Measurements from ENCODE around the gene PGD.
"Not testable (repeated sequence)": the region's sequence is repeated elsewhere in the genome, so short reads cannot be mapped to it uniquely, and the experiment has no call there.

The PGD gene

GRCh38 chr1:10440305-10440704 is 41.4 kb downstream of the PGD start:
- no peak for DNase-seq

DNA sequence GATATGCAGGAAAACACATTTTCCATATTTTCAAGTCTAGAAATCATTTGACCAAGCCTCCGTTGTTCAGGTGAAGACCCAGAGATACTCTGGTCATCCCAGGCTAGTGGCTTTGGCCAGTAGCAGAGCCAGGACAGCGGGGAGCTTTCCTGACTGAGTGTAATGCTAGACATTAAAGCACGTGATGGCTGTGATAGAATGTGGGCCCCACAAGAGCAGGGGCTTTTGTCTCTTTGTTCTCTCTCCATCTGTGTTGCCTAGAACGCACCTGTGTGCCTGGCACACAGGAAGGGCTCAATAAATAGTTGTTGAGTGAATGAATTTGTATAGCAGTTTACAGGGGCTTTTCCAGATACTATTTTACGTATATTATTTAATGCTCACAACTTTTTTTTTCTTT is 41.9 kb downstream of the PGD start:
- DNase-seq: no peak

DNA sequence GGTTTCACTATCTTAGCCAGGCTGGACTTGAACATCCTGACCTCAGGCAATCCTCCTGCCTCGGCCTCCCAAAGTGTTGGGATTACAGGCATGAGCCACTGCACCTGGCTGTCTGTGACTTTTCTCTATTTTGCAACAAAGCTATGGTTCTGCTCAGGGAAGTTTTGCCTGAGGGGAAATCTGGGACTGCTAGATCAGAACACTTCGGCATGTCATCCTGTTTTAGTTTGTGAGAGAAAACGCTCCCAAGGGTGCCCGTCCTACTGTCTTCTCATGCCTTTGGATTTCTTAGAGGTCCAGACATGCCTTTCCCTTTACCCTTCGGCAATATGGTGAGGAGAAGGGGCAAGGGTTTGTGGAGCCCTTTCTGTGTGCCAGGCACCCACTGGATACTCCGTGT is 45.4 kb downstream of the PGD start:
- DNase-seq: no peak

GRCh38 chr1:10444795-10445397 is 46.0 kb downstream of the PGD start:
- DNase-seq: no peak

DNA sequence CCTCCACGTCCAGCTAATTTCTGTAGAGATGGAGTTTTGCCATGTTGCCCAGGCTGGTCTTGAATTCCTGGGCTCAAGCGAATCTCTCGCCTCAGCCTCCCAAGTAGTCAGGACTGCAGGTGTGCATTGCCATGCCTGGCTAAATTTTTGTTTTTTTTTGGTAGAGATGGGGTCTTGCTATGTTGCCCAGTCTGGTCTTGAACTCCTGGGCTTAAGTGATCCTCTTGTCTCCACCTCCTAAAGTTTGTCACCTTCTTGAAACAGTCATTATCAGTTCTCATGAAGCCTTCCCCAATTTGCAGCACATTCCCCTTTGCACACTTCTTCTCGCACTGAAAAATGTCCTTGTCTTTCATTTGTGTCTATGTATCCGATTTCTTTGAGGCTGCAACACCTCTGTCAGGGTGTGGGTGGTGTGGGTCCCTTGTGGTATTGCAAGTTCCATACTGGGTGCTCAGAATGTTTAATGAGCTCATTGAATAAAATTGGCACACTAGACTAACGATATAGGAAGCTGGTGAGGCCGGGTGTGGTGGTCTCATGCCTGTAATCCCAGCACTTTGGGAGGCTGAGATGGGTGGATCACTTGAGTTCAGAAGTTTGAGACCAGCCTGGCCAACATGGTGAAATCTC is 48.0 kb downstream of the PGD start:
- no peak for DNase-seq

DNA sequence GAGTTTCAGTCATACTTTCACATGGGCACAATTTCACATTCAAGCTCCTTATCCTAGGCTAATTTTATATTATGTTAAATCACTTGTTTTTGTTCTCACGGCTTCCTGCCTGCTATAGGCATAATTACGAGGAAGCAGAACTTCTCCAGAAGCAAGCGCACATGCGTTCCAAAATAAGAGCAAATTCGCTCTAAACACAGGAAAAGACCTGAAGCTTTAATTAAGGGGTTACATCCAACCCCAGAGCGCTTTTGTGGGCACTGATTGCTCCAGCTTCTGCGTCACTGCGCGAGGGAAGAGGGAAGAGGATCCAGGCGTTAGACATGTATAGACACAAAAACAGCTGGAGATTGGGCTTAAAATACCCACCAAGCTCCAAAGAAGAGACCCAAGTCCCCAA is 50.9 kb downstream of the PGD start, which contains the start of gene CORT:
Gene CORT, plus strand, starts transcription at position 281 of the 400 bp plus-strand sequence. CDS start 193 bp downstream, outside the sequence.
- DNase-seq: no peak

GRCh38 chr1:10450156-10450814 is 51.4 kb downstream of the PGD start:
- no peak for DNase-seq

- no peak for DNase-seq
Observed at GRCh38 chr1:10450836-10451235, 52.0 kb downstream of the PGD start.

DNA sequence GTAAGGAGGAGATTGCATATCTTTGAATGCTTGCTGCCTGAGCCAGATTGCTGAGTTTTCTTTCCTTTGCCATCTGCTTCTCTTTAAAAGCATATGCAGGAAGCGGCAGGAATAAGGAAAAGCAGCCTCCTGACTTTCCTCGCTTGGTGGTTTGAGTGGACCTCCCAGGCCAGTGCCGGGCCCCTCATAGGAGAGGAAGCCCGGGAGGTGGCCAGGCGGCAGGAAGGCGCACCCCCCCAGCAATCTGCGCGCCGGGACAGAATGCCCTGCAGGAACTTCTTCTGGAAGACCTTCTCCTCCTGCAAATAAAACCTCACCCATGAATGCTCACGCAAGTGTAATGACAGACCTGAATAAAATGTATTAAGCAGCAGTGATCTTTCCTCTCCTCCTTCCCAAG is 52.4 kb downstream of the PGD start:
- DNase-seq: no peak

DNA sequence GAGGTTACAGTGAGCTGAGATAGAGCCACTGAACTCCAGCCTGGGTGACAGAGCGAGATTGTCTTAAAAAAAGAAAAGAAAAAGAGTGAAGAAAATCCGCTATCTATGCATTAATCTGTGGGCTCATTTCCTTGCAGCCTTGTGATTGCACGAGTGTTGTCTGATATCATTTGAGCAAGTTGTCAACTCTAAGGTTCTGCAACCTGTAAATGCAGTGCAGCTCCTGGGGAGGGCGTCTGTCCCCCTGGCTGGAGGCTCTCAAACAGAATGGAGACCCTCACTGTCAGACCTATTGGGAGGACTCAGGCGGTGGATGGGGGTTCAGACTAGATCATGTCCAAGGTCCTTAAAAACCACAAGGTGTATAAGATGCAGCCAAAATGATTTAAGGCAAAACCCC is 57.2 kb downstream of the PGD start:
- DNase-seq: no peak

- DNase-seq: no peak
Observed at GRCh38 chr1:10456661-10457060, 57.8 kb downstream of the PGD start.

GRCh38 chr1:10457462-10457861 is 58.6 kb downstream of the PGD start:
- DNase-seq: not testable (repeated sequence)

DNA sequence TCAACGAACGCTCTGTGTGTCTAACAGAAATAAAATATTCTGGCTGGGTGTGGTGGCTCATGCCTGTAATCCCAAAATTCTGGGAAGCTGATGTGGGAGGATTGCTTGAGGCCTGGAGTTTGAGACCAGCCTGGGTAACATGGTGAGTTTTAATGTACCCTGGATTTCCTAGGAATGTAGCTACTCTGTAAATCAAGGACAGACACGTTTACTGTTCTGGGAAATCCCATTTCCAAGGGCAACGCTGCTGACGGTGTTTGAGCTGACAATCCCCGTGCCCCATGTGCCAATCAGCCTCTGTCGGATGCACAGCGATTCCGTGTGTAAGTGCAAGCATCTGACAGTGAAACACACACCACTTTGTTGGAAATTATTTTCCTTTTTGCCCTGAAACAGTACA is 59.0 kb downstream of the PGD start:
- DNase-seq: no peak

DNA sequence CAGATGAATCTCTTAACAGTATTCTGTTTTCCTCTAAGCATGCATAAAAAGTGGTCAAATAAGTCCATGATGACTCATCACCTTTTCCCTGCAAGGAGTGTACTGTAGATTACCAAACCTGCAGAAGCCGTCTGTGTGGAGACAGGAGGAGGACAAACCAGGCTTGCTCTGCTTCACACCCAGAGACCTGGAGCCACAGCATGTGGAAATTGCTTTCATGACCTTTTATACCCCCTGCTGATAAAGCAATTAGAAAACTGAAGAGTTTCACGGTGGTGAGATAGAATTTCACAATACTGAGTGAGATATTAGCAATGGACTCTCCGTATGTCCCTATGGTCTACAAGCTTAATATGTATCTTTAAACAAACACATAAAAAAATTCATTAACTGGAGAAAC is 60.3 kb downstream of the PGD start:
- DNase-seq: no peak

GRCh38 chr1:10467078-10467477 is 68.2 kb downstream of the PGD start:
- DNase-seq: no peak

GRCh38 chr1:10470043-10470442 is 71.2 kb downstream of the PGD start:
- DNase-seq: no peak
